A673 (cell line): Measurements from ENCODE around the gene TLE3. TPM values are rescaled to one million over a fixed set of nuclear protein-coding genes. Genes with fewer than 3 reads are reported as not detected.

Experiments used
- BruUV-seq: library from RNA; stranded (reverse); fragments of 400-500 nt; replicated peaks from 2 replicates; lab custom pipeline; 2021; lab: Mats Ljungman, UMichigan
- CTCF ChIA-PET: fragments of 300-600 bp; sonication (Branson Sonifier 250); formaldehyde crosslinking; loops from one replicate; lab custom pipeline; 2022; ENCODE audit warnings: antibody characterized with exemption; lab: Charles Lee
- POLR2A ChIA-PET: fragments of 300-600 bp; sonication (Branson Sonifier 250); formaldehyde crosslinking; loops from one replicate; lab custom pipeline; 2022; ENCODE audit warnings: antibody characterized with exemption; ENCODE audit not compliant: low non-redundant PET; lab: Charles Lee
- DNase-seq: peaks from one replicate; pipeline ENCODE4 v3.0.0-alpha.2; 2015; ENCODE audit warnings: low spot score
- H3K27ac ChIP-seq: fragments of 200-600 bp; sonication (generic); 2 replicates; pipeline ENCODE4 v1.5.1; 2016; ENCODE audit warnings: mixed run types, low read depth, mild to moderate bottlenecking, mixed read lengths, antibody characterized with exemption, low read length; ENCODE audit not compliant: poor library complexity, severe bottlenecking
- H3K27me3 ChIP-seq: fragments of 200-600 bp; sonication (generic); replicated peaks from 2 replicates; pipeline ENCODE4 v1.6.1; 2017; ENCODE audit warnings: mixed run types, low read depth, mild to moderate bottlenecking, mixed read lengths, antibody characterized with exemption, low read length; ENCODE audit not compliant: insufficient read depth, poor library complexity
- H3K36me3 ChIP-seq: fragments of 200-600 bp; sonication (generic); 2 replicates; pipeline ENCODE4 v1.6.1; 2016; ENCODE audit warnings: mixed run types, mild to moderate bottlenecking, mixed read lengths, antibody characterized with exemption, low read length; ENCODE audit not compliant: insufficient read depth, poor library complexity, severe bottlenecking
- H3K4me1 ChIP-seq: fragments of 200-600 bp; sonication (generic); 2 replicates; pipeline ENCODE4 v1.6.1; 2017; ENCODE audit warnings: mixed run types, mild to moderate bottlenecking, mixed read lengths, antibody characterized with exemption, low read length; ENCODE audit not compliant: insufficient read depth, poor library complexity, severe bottlenecking
- H3K4me3 ChIP-seq: fragments of 200-600 bp; sonication (generic); 2 replicates; pipeline ENCODE4 v1.5.1; 2016; ENCODE audit warnings: low read depth, mixed run types, mild to moderate bottlenecking, mixed read lengths, low read length; ENCODE audit not compliant: poor library complexity, severe bottlenecking
- H3K9me3 ChIP-seq: fragments of 200-600 bp; sonication (generic); 2 replicates; pipeline ENCODE4 v1.6.1; 2016; ENCODE audit warnings: mixed run types, low read depth, mild to moderate bottlenecking, mixed read lengths, antibody characterized with exemption, low read length; ENCODE audit not compliant: poor library complexity, severe bottlenecking
- CTCF ChIP-seq: fragments of 300-800, 200-600 bp; sonication (generic); conservative IDR thresholded peaks from 2 replicates; pipeline ENCODE4 v1.5.1; 2017; ENCODE audit warnings: low read depth, mild to moderate bottlenecking, antibody characterized with exemption, low read length, moderate library complexity, mixed read lengths
- EZH2 ChIP-seq: fragments of 200-600 bp; sonication (generic); IDR thresholded peaks from 2 replicates; pipeline ENCODE4 v1.6.1; 2017; ENCODE audit warnings: borderline replicate concordance, low read depth, mild to moderate bottlenecking, mixed read lengths, antibody characterized with exemption, low read length; ENCODE audit not compliant: poor library complexity, severe bottlenecking
- intact Hi-C: fragments of 100-400 bp; cut with micrococcal nuclease; formaldehyde crosslinking; loops from one replicate; pipeline ENCODE4 v1.10.0; 2022; ENCODE audit not compliant: unreplicated experiment
- total RNA-seq: library from RNA; stranded (reverse); gene quantifications from 2 replicates; pipeline ENCODE4 v1.2.3, GENCODE V29; 2021

Gene TLE3
- total RNA-seq, 1 experiment from 2014 or later = 90.4 TPM

- intact Hi-C loops = no loop called here
- Histone ChIP-seq H3K4me3 (no peak overlapping the region), H3K27me3 (no peaks in the 10 kb centered on the region), H3K4me1 (no peaks in the 10 kb centered on the region), H3K9me3 (no peaks in the 10 kb centered on the region), H3K36me3 (peaks cover 71% of the 10 kb centered on the region), H3K27ac (no peak overlapping the region)
- no peak for DNase-seq
- no peak for TF ChIP-seq CTCF
- no peak for TF ChIP-seq EZH2
- BruUV-seq = no TSS peak
- POLR2A ChIA-PET = no interaction called here
- CTCF ChIA-PET = no interaction called here
These were observed 25.9 kb downstream of the TLE3 start for GRCh38 chr15:70071799-70072198.

- no peaks in the 10 kb centered on the region for H3K9me3 ChIP-seq
- H3K36me3 ChIP-seq = peaks cover 72% of the 10 kb centered on the region
- TF ChIP-seq EZH2 (no peak), CTCF (no peak)
- intact Hi-C loops = loop anchor here (10.0 kb wide), 1 partner anchor 595 kb away; no protein-coding TSS in a partner anchor
- CTCF ChIA-PET = no interaction called here
- H3K27ac ChIP-seq = no peak overlapping the region
- H3K4me3 ChIP-seq = no peak overlapping the region
- no peaks in the 10 kb centered on the region for H3K27me3 ChIP-seq
- no peak for DNase-seq
- peaks cover 8% of the 10 kb centered on the region for H3K4me1 ChIP-seq
- POLR2A ChIA-PET = no interaction called here
- BruUV-seq = no TSS peak
These were observed 28.0 kb downstream of the TLE3 start for GRCh38 chr15:70069716-70070115.

GRCh38 chr15:70068783-70069565, 28.7 kb downstream of the TLE3 start:
- POLR2A ChIA-PET = no interaction called here

More at GRCh38 chr15:70068783-70069565, 28.7 kb downstream of the TLE3 start:
- TF ChIP-seq CTCF = no peak
- no peak for TF ChIP-seq EZH2
- Histone ChIP-seq H3K4me1 (peaks cover 8% of the 10 kb centered on the region), H3K9me3 (no peaks in the 10 kb centered on the region), H3K27ac (no peak overlapping the region), H3K27me3 (no peaks in the 10 kb centered on the region), H3K4me3 (no peak overlapping the region), H3K36me3 (peaks cover 72% of the 10 kb centered on the region)
- no peak for DNase-seq
- BruUV-seq = no TSS peak
- CTCF ChIA-PET = no interaction called here
- intact Hi-C loops = loop anchor here (10.0 kb wide), 1 partner anchor 594 kb away; no protein-coding TSS in a partner anchor
